DOHH2 (cell line): Measurements from ENCODE around the gene HRK.

Experiments used
- H3F3A ChIP-seq: fragments of 200-600 bp; sonication (generic), shearing (Covaris generic); 2 replicates; pipeline ENCODE4 v1.6.0; 2016; ENCODE audit warnings: antibody characterized with exemption, mild to moderate bottlenecking; ENCODE audit not compliant: control insufficient read depth, insufficient read depth
- H3K27ac ChIP-seq: fragments of 200-600 bp; sonication (generic); 2 replicates; pipeline ENCODE4 v1.5.1; 2014; ENCODE audit warnings: low read depth, mild to moderate bottlenecking, low read length, moderate library complexity
- H3K27me3 ChIP-seq: fragments of 200-600 bp; sonication (generic); 2 replicates; pipeline ENCODE4 v1.6.1; 2014; ENCODE audit warnings: mild to moderate bottlenecking, low read length, mixed read lengths; ENCODE audit not compliant: control insufficient read depth
- H3K36me3 ChIP-seq: fragments of 200-600 bp; sonication (generic); 2 replicates; pipeline ENCODE4 v1.6.1; 2014; ENCODE audit warnings: mild to moderate bottlenecking, low read length, moderate library complexity, mixed read lengths; ENCODE audit not compliant: control insufficient read depth
- H3K4me1 ChIP-seq: fragments of 200-600 bp; sonication (generic); 2 replicates; pipeline ENCODE4 v1.6.1; 2014; ENCODE audit warnings: mild to moderate bottlenecking, low read length, mixed read lengths; ENCODE audit not compliant: control insufficient read depth
- H3K4me2 ChIP-seq: fragments of 200-600 bp; sonication (generic); 2 replicates; pipeline ENCODE4 v1.6.0; 2014; ENCODE audit warnings: mild to moderate bottlenecking, low read length, moderate library complexity
- H3K4me3 ChIP-seq: fragments of 200-600 bp; sonication (generic); 2 replicates; pipeline ENCODE4 v1.5.1; 2014; ENCODE audit warnings: mild to moderate bottlenecking, low read length, mixed read lengths
- H3K79me2 ChIP-seq: fragments of 200-600 bp; sonication (generic); 2 replicates; pipeline ENCODE4 v1.6.1; 2014; ENCODE audit warnings: mild to moderate bottlenecking, low read length, mixed read lengths; ENCODE audit not compliant: control insufficient read depth
- H3K9me2 ChIP-seq: fragments of 200-600 bp; sonication (generic); replicated peaks from 2 replicates; pipeline ENCODE4 v1.6.1; 2014; ENCODE audit warnings: mild to moderate bottlenecking, low read length, mixed read lengths; ENCODE audit not compliant: control insufficient read depth
- H3K9me3 ChIP-seq: fragments of 200-600 bp; sonication (generic); 2 replicates; pipeline ENCODE4 v1.6.1; 2014; ENCODE audit warnings: antibody characterized with exemption, low read length, mixed read lengths; ENCODE audit not compliant: control insufficient read depth, insufficient read depth
- H4K20me1 ChIP-seq: fragments of 200-600 bp; sonication (generic); 2 replicates; pipeline ENCODE4 v1.6.0; 2014; ENCODE audit warnings: low read depth, mild to moderate bottlenecking, antibody characterized with exemption, low read length, moderate library complexity; ENCODE audit not compliant: control insufficient read depth, insufficient read depth
- CTCF ChIP-seq: fragments of 200-600 bp; sonication (generic); IDR thresholded peaks from one replicate; pipeline ENCODE4 v1.5.1; 2014; ENCODE audit warnings: antibody characterized with exemption, mild to moderate bottlenecking, low read depth, low read length; ENCODE audit not compliant: poor library complexity, severe bottlenecking
- EZH2phosphoT487 ChIP-seq: fragments of 200-600 bp; sonication (generic); IDR thresholded peaks from 2 replicates; pipeline ENCODE4 v1.6.1; 2017; ENCODE audit warnings: borderline replicate concordance, mild to moderate bottlenecking, antibody characterized with exemption, low read length, moderate library complexity, mixed read lengths

HRK gene

GRCh38 chr12:116884871-116885270 is 3.6 kb upstream of the HRK start:
- peaks cover 17% of the 10 kb centered on the region for H3K27me3 ChIP-seq

GRCh38 chr12:116882742-116883141 is 1.5 kb upstream of the HRK start:
- Histone ChIP-seq H3K79me2 (peaks cover 31% of the 10 kb centered on the region), H4K20me1 (peaks cover 6% of the 10 kb centered on the region; the same call in 1 of the 2 replicates), H3K4me2 (peak overlapping the region; percentile 89), H3K4me3 (peak overlapping the region; percentile 99; the same call in 1 of the 2 replicates), H3K9me3 (no peaks in the 10 kb centered on the region), H3K27ac (no peak overlapping the region), H3K4me1 (peaks cover 53% of the 10 kb centered on the region), H3F3A (peaks cover 20% of the 10 kb centered on the region), H3K9me2 (no peaks in the 10 kb centered on the region), H3K36me3 (peaks cover 28% of the 10 kb centered on the region), H3K27me3 (peaks cover 17% of the 10 kb centered on the region)
- TF ChIP-seq EZH2phosphoT487 = no peak
- no peak for TF ChIP-seq CTCF

More at GRCh38 chr12:116884871-116885270, 3.6 kb upstream of the HRK start:
- peaks cover 20% of the 10 kb centered on the region for H3F3A ChIP-seq
- H3K4me2 ChIP-seq = peak overlapping the region; percentile 31; the same call in 1 of the 2 replicates
- TF ChIP-seq CTCF = no peak
- TF ChIP-seq EZH2phosphoT487 = no peak
- H3K79me2 ChIP-seq = peaks cover 9% of the 10 kb centered on the region
- no peak overlapping the region for H3K4me3 ChIP-seq
- no peak overlapping the region for H3K27ac ChIP-seq
- H3K9me2 ChIP-seq = no peaks in the 10 kb centered on the region
- peaks cover 42% of the 10 kb centered on the region for H3K4me1 ChIP-seq
- H4K20me1 ChIP-seq = no peaks in the 10 kb centered on the region
- H3K9me3 ChIP-seq = no peaks in the 10 kb centered on the region
- H3K36me3 ChIP-seq = peaks cover 9% of the 10 kb centered on the region

- Histone ChIP-seq H3K27ac (no peak overlapping the region), H3K4me1 (peaks cover 60% of the 10 kb centered on the region), H3K9me2 (no peaks in the 10 kb centered on the region), H3K27me3 (peaks cover 17% of the 10 kb centered on the region), H3K79me2 (peaks cover 38% of the 10 kb centered on the region), H3F3A (peaks cover 20% of the 10 kb centered on the region), H3K4me2 (peak overlapping the region; percentile 89), H4K20me1 (peaks cover 9% of the 10 kb centered on the region), H3K9me3 (no peaks in the 10 kb centered on the region), H3K36me3 (peaks cover 35% of the 10 kb centered on the region), H3K4me3 (peak overlapping the region; percentile 99)
- TF ChIP-seq EZH2phosphoT487 (no peak), CTCF (no peak)
Observed at GRCh38 chr12:116881877-116882507, 751 bp upstream of the HRK start.
